Measurements from ENCODE around the gene CUTA. TPM values are rescaled to one million over a fixed set of nuclear protein-coding genes. Genes with fewer than 3 reads are reported as not detected.
A peak's percentile ranks its signal among the peaks of the same experiment; 100 is the strongest.

Gene CUTA
- total and polyA plus RNA-seq, 2 of the 13 experiments (the other 11 are each of a cell fraction or from before 2014, with no cell fraction given): 170 to 180 TPM

GRCh38 chr6:33417128-33417902, 592 bp downstream of the CUTA start (continued):
- 0 out of 2 replicates have a peak, but pooled peaks have one; percentile 42 for TF ChIP-seq SNAPC2 (CRISPR knock-in tag; IDR thresholded peaks at IDR 0.05)
- TF ChIP-seq GFI1 (CRISPR knock-in tag; IDR thresholded peaks at IDR 0.05; ENCODE audit: borderline replicate concordance): 0 out of 2 replicates have a peak, but pooled peaks have one; percentile 49
- TF ChIP-seq HOXD1 (CRISPR knock-in tag; IDR thresholded peaks at IDR 0.05): no peak
- TF ChIP-seq HNF1B (CRISPR knock-in tag; IDR thresholded peaks at IDR 0.05): no peak
- TF ChIP-seq, protein P1, sequence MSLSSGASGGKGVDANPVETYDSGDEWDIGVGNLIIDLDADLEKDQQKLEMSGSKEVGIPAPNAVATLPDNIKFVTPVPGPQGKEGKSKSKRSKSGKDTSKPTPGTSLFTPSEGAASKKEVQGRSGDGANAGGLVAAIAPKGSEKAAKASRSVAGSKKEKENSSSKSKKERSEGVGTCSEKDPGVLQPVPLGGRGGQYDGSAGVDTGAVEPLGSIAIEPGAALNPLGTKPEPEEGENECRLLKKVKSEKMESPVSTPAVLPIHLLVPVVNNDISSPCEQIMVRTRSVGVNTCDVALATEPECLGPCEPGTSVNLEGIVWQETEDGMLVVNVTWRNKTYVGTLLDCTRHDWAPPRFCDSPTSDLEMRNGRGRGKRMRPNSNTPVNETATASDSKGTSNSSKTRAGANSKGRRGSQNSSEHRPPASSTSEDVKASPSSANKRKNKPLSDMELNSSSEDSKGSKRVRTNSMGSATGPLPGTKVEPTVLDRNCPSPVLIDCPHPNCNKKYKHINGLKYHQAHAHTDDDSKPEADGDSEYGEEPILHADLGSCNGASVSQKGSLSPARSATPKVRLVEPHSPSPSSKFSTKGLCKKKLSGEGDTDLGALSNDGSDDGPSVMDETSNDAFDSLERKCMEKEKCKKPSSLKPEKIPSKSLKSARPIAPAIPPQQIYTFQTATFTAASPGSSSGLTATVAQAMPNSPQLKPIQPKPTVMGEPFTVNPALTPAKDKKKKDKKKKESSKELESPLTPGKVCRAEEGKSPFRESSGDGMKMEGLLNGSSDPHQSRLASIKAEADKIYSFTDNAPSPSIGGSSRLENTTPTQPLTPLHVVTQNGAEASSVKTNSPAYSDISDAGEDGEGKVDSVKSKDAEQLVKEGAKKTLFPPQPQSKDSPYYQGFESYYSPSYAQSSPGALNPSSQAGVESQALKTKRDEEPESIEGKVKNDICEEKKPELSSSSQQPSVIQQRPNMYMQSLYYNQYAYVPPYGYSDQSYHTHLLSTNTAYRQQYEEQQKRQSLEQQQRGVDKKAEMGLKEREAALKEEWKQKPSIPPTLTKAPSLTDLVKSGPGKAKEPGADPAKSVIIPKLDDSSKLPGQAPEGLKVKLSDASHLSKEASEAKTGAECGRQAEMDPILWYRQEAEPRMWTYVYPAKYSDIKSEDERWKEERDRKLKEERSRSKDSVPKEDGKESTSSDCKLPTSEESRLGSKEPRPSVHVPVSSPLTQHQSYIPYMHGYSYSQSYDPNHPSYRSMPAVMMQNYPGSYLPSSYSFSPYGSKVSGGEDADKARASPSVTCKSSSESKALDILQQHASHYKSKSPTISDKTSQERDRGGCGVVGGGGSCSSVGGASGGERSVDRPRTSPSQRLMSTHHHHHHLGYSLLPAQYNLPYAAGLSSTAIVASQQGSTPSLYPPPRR (CRISPR knock-in tag; IDR thresholded peaks at IDR 0.05; ENCODE audit: borderline replicate concordance): peak; percentile 9; the same call in 1 of the 2 replicates
- TF ChIP-seq ZNF737 (CRISPR knock-in tag; IDR thresholded peaks at IDR 0.05; ENCODE audit: borderline replicate concordance): 0 out of 2 replicates have a peak, but pooled peaks have one; percentile 59
- TF ChIP-seq ZNF710 (CRISPR knock-in tag; IDR thresholded peaks at IDR 0.05; ENCODE audit: borderline replicate concordance): 0 out of 2 replicates have a peak, but pooled peaks have one; percentile 26
- TF ChIP-seq, protein P2, sequence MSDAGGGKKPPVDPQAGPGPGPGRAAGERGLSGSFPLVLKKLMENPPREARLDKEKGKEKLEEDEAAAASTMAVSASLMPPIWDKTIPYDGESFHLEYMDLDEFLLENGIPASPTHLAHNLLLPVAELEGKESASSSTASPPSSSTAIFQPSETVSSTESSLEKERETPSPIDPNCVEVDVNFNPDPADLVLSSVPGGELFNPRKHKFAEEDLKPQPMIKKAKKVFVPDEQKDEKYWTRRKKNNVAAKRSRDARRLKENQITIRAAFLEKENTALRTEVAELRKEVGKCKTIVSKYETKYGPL (CRISPR knock-in tag; IDR thresholded peaks at IDR 0.05): no peak
- 0 out of 2 replicates have a peak, but pooled peaks have one; percentile 3 for TF ChIP-seq ZNF746 (CRISPR knock-in tag; IDR thresholded peaks at IDR 0.05)
- no peak for TF ChIP-seq SMARCC2 (IDR thresholded peaks at IDR 0.05)
- 0 out of 2 replicates have a peak, but pooled peaks have one; percentile 40 for TF ChIP-seq RBAK (CRISPR knock-in tag; IDR thresholded peaks at IDR 0.05)
- peak; percentile 73 for TF ChIP-seq FOSL2 (CRISPR knock-in tag; IDR thresholded peaks at IDR 0.05)

Measured in HepG2 (cell line).